GM19438 (cell line): ENCODE measurements around the gene SLC25A11.
"Not testable (repeated sequence)": the region's sequence is repeated elsewhere in the genome, so short reads cannot be mapped to it uniquely, and the experiment has no call there.

Source experiments
- ATAC-seq: cut with Tn5 transposase; IDR thresholded peaks from one replicate; pipeline ENCODE4 v1.9.1; 2021; ENCODE audit warnings: low read depth; ENCODE audit not compliant: unreplicated experiment

Gene SLC25A11

DNA sequence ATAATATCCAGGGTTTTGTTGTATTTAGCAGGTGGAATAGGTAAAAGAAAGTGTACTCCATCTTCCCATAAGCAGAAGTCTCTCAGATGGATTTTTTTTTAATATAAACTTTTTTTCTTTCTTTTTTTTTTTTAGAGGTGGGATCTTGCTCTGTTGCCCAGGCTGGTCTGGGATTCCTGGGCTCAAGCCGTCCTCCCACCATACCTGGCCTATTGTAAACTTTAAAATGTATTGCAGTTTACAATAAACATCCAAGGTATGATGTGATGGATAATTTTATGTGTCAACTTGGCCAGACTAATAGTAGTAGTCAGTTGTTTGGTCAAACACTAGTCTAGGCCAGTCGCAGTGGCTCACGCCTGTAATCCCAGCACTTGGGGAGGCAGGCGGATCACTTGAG, 18.5 kb downstream of the SLC25A11 start:
- no peak for ATAC-seq

DNA sequence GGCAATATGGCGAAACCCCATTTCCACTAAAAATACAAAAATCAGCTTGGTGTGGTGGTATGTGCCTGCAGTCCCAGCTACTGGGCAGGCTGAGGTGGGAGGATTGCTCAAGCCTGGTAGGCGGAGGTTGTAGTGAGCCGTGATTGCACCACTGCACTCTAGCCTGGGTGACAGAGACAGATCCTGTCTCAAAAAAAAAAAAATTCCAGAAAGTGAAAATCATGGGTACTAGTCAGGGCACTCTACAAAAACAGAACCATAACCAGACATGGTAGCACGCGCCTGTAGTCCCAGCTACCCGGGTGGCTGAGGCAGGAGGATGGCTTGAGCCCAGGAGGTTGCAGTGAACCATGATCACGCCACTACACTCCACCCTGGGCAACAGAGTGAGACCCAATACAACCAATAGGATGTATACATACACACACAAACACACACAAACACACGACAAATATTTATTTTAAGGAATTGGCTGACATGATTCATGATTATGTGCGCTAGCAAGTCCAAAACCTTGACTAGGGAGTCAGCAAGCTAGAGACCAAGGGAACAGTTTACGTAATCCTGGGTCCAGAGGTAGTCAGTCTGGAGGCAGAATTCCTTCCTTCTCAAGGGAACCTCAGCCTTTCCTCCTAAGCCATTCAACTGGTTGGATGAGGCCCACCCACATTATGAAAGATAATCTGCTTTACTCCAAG, 19.3 kb downstream of the SLC25A11 start:
- ATAC-seq = no peak

DNA sequence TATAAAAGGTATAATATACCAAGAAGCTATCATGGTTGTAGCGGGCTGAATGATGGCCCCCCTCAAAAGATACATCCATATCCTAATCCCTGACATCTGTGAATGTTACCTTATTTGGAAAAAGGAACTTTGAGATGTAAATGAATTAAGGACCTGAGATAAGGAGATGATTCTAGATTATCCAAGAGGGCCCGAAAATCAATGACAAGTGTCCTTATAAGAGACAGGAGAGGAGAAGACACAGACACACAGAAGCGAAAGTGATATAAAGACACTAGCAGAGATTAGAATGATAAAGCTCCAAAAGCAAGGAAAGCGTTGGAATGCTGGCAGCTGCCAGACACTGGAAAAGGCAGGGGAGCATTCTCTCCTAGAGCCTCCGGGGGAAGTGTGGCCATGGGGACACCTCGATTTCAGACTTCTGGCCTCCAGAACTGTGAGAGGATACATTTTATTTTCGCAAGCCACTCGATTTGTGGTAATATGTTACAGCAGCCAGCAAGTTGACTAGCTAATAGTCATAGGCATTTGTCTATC, 20.3 kb downstream of the SLC25A11 start:
- no peak for ATAC-seq

DNA sequence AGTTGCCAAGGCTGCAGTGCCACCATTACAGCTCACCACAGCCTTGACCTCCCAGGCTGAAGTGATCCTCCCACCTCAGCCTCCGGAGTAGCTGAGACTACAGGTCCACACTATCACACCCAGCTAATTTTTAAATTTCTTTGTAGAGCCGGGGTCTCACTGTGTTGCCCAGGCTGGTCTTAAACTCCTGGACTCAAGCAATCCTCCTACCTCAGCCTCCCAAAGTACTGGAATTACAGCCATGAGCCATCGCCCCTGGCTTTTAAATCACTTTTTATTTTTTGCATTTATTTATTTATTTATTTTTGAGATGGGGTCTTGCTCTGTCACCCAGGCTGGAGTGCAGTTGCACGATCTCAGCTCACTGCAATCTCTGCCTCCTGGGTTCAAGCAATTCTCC, 25.3 kb downstream of the SLC25A11 start:
- ATAC-seq = not testable (repeated sequence)

DNA sequence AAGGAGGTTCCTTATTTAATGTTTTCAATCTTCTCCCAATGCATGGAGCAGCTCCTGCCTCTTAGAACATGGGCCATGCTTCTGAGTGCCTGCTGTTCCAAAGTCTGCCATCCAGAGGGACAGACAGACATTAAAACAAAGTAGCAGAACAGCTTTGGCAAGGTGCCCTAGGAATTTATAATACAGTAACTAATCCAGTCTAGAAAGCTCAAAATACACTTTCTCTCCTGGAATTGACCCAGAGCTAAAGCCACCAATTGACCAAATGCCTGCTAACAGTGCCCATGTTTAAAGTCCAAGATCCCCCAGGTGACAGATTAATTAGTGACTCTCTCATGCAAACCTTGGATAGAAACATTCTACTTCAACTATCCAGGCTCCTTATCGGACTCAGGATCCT, 25.9 kb downstream of the SLC25A11 start:
- no peak for ATAC-seq

DNA sequence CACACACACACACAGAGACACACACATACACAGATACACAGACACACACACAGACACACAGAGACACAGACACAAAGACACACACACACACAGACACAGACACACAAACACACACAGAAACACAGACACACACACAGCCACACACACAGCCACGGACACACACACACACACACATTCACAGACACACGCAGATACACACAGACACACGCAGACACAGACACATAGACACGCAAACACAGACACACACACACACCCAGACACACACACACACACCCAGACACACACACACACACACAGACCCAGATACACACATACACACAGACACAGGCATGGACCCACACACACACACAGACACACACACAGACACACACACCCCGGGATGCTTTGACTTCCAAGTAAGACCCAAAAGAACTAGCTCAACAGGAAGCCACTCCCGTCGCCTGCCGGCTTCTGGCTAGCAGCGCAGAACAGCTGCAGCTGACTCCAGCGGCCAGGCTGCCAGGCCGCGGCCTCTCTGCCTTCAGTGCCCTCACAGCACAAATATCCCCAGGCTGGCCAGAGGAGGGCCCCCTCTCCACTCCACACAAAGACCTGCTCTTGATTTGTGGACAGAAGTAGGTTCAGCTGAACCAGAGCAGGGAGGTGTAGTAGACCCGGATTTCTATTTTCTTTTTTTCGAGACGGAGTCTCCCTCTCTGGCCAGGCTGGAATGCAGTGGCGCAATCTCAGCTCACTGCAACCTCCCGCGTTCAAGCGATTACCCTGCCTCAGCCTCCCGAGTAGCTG, 30.9 kb downstream of the SLC25A11 start:
- ATAC-seq = no peak

DNA sequence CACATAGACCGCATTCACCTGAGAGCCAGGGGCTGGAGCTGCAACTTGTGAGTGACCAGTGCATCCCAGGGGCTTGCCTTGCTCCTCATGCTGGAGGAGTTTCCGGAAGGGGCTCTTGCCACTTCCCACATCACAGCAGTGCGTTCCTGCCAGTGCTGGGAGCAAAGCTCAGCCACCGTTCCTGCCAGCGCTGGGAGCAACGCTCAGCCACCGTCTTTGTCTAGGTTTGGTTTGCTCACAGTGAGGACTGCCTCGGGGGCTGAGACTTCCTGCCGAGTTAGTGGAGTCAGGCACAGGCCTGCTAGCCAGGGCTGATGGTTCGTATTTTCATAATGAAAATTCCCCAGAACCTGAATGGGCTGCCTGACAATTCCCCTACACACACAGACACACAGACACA, 31.5 kb downstream of the SLC25A11 start:
- ATAC-seq = no peak

DNA sequence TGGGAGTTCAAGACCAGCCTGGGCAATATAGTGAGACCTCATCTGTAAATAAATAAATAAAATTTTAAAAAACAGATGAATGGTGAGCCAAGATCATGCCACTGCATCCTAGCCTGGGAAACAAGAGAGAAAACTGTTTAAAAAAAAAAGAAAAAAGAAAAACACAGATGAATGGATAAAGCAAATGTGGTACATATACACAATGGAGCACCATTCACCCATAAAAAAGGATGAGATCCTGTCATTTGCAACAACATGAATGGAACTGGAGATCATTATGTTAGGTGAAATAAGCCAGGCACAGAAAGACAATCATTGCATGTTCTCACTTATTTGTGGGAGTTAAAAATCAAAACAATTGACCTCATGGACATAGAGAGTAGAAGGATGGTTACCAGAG, 33.2 kb downstream of the SLC25A11 start:
- not testable (repeated sequence) for ATAC-seq

DNA sequence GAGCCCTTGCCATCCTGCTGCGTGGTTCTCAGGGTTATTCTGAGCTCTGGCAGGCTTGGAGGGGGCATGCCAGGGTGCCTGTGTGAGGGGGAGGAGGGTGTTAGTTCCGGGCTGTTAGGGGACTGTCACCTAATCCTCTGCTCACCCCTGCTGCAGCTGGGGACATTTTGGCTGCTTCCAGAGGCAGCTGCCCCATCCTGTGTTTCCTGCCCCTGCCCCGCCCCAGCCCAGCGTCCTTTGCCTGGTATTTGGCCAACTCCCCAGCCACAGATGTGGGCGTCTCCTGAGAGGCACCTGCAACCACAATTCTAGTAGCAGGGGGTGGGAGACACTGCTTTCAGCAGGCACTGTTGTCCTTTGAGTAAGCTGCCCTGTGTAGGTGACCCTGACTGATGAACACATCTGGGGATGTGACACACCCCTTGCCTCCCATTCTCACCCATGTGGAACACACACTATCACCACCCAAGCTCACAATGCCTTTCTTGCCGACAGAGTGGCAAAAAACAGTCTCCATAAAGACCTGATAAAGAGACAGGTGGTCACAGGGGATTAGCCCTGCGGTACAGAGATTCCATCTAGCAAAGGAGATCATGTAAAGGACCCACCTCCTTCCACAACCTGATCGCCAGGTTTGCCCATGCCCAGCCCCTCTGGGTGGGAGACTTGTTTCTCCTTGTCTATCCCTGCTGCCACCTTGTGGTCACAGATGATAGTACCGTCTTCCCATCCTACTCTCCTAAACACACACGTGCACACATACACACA, 36.6 kb downstream of the SLC25A11 start, which contains the start of gene CHRNE:
Gene CHRNE, minus strand, starts transcription at position 48 of the 768 bp plus-strand sequence. Its CDS starts 35 bp downstream, at position 13.
- no peak for ATAC-seq

DNA sequence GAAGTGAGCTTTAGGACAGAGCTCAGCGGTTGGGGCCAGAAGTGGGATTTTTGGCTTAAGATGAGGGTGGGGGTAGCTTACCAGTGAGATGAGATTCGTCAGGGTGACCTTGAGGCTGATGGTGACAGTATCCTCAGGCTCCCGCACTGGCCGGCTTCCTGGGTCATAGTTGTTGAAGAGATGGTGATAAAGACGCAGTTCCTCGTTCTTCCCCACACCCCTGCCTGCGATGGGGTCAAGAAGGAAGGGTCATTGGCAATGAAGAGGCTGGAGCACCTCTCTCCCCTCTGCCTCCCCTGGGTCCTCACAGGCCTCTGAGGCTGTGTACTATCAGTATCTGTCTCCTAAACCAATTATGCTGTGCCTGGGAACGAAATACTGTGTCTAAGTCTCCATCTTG, 37.3 kb downstream of the SLC25A11 start:
- no peak for ATAC-seq

DNA sequence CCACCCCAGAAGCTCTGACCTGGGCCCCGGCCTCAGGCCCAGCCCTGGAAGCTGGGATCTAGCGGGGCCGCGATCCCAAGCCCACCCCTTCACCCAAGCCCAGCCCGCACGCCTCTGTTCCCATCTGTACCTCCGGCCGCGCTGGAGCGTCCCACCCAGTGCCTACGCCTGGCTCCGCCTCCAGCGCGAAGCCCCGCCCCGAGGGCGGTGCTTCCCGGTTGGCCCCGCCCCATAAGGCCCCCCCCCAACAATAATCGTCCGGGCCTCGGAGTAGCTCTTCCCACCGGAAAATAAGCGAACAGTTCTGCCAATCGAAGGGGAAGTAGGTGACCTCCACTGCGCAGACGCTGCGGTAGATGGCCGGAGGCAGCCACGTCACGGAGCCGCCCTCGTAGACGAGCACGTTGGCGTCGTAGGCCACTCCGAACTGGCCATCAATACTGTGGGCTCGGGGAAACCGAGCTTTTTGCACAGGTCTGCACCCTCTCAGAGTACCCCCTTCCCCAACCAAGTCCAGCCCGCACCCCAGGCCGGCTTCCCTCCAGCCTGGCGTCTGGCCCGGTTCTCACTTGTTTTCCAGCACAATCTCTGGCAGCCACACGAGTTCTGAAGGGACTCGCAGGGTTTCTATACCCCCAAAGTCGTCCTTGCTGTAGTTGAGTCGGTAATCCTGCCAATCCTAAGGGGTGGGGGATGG, 38.0 kb downstream of the SLC25A11 start:
- ATAC-seq = no peak

DNA sequence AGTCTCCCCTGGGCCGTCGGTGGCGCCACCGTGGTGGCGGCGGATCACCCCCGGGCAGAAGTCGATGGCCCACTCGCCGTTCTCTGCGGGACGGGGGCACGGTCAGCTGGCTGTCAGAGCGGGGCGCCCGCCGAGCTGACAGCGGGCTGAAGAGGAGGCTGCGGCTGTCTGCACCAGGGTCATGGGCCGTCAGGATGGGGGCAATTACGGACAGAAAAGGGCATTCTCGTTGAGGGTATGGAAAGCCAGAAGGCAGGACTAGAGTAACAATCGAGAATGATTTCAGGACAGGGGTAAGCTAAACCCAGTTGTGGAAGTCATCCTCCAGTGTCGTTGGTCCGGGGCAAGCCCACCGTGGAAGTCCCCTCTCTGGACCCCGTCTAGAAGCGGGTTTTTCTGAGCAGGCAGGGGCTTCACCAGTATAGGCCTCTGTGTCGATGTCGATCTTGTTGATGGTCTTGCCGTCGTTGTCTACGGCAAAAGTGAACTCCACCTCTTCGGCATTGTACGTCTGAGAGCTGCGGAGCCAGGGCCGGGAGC, 38.7 kb downstream of the SLC25A11 start:
- ATAC-seq = no peak

DNA sequence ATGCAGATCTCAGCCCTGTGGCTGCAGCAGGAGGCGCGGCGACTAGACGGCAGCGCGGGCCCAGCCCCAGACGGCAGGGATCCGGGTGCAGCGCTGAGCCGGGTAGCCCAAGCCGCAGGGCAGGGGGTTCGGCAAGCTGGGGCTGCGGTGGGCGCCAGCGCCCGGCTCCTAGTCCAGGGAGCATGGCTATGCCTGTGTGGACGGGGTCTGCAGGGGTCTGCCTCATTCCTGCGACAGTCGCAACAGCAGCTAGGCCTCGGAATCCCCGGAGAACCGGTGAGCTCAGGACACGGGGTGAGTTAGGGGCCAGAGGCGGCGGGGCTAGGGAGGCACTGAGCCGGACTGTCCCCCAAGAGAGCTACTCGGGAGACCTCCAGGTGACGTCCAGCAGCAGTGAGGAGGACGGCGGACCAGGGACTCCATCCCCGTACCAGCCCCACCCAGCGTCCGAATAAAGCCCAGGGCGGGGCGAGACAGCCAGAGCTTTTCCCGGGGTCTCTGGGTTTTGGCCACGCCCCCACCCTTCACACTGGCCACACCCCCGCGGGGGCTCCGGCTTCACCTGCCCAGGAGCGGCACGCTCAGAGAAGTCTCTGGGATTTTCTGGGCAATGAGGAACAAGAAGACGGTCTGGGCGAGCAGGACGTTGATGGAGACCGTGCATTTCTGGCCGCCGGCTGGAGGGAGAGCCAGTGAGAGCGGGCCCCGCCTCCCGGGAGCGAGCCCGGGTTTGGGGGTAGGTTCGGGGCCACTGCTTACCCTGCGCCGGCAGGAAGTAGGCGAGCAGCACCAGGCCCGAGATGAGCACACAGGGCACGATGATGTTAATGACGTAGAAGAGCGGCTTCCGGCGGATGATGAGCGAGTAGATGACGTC, 39.4 kb downstream of the SLC25A11 start:
- no peak for ATAC-seq

DNA sequence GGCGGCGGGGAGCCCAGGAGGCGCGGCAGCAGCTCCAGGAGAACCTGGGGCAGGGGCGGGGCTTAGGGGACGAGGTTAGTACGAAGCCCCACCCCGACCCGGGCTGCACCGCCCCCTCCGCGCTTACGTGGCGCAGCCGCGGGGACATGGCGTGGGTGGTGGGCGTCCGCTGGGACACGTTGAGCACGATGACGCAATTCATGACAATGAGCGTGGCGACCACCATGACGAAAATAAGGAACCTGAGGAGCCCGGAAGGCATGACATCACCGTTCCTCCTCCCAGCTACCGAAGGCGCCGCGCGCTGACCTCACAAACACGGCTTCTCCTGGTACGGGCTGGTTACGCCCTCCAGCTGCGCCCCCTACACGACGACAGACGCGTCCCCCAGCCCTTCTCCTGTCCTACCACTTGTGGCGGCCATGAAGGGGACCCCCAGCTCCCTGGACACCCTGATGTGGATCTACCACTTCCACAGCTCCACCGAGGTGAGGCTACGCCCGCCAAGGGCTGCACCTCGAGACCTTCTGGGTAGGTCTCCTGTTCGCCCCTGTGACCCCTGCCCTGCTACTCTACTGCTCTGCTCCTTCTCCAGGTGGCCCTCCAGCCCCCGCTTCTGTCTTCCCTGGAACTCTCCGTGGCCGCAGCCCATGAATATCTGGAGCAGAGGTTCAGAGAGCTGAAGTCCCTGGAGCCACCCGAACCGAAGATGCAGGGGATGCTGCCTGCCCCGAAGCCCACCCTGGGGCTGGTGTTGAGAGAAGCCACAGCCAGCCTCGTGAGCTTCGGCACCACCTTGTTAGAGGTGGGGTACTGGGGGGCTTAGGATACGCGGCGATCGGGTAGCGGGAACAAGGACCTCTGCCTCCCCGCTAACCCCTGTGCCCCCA, 40.3 kb downstream of the SLC25A11 start, which contains the start of gene C17orf107:
Gene C17orf107, plus strand, starts transcription at position 196 of the 890 bp plus-strand sequence. Its CDS starts 227 bp downstream, at position 423.
- no peak for ATAC-seq

DNA sequence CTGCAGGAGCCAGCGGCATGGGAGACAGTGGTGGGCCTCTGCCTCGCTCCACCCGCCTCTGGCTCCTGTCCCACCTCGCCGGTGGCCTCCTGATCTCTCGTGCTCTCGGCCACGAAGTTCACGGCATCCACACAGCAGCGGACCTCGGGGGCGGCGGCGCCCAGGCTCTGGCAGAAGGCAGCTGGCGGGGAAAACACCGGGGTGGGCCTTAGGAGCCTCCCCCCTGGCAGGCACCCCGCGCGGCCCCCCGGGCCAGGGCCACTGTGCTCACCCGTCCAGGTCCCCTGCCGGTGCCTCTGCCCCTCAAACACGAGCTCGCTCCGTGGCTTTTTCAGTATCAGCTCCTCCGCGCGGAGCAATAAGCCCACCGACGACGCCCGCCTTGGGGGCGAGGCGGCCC, 40.9 kb downstream of the SLC25A11 start:
- ATAC-seq = no peak

DNA sequence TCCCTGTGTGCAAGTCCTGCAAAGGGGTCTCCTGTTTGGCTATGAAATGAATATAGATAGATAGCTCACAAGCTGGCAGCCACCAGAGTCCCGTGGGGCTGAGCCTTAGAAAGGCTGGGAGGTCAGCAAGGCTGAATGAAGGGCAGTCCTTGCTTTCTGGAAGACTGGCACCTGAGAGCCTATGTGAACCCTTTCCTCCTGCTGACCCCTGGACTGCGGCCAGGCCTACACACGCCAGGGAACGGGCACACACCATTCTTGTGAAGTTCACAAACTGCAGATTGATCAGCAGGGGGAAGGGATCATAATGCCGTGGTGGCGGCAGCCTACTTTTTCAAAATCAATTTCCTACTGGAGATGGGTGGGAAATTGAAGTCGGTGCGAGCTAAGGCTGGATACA, 41.5 kb downstream of the SLC25A11 start:
- no peak for ATAC-seq

DNA sequence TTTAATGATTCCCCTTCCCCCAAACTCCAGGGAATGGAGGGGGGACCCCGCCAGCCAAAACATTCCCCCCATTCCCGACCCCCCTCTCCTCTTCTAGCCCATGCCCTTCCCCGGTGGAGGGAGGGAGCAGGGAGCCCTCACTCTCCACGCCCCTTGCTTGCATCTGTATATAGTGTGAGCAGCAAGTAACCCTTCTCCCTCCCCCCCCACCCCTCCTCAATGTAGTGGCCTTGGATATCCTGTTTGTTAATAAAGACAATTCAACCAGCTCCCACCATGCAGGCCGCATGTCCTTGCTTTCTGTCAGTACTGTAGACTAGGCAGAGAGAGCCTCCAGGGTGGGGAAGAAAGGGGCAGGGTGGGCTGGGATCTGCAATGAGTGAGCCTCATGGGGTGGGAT, 42.1 kb downstream of the SLC25A11 start:
- no peak for ATAC-seq

DNA sequence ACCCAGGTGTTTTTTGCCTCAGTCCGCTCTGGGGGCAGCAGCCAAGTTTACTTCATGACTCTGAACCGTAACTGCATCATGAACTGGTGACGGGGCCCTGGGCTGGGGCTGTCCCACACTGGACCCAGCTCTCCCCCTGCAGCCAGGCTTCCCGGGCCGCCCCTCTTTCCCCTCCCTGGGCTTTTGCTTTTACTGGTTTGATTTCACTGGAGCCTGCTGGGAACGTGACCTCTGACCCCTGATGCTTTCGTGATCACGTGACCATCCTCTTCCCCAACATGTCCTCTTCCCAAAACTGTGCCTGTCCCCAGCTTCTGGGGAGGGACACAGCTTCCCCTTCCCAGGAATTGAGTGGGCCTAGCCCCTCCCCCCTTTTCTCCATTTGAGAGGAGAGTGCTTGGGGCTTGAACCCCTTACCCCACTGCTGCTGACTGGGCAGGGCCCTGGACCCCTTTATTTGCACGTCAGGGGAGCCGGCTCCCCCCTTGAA, 42.6 kb downstream of the SLC25A11 start:
- ATAC-seq = no peak
